ENCODE data around the gene LEMD2. TPM values are rescaled to one million over a fixed set of nuclear protein-coding genes. Genes with fewer than 3 reads are reported as not detected.
A peak's percentile ranks its signal among the peaks of the same experiment; 100 is the strongest.
"Not testable (repeated sequence)": the region's sequence is repeated elsewhere in the genome, so short reads cannot be mapped to it uniquely, and the experiment has no call there.

The LEMD2 gene
- polyA plus RNA-seq, 2 of the 4 experiments (the other 2 are of a cell fraction), result 43.2 to 48.8 TPM

GRCh38 chr6:33836806-33837469 is 48.0 kb upstream of the LEMD2 start:
- H3K9me3 ChIP-seq, result no peaks in the 10 kb centered on the region; the same call in 2 of the 3 replicates
- no peak overlapping the region for H3K4me2 ChIP-seq
- DNase-seq (ENCODE audit: low read depth in 1 of 2, low spot score in 1 of 2) (no peak), ATAC-seq (no peak), FAIRE-seq (no peak)
- ChIA-PET CTCF (interaction anchor here (0.8 to 3.8 kb wide), 3 partner anchors 13 to 191 kb away, joined by 3 to 13 read pairs (median 3); no protein-coding TSS in a partner anchor), POLR2A (no interaction called here)
- peaks cover 44% of the 10 kb centered on the region for H3K4me1 ChIP-seq
- peak overlapping the region in 1 of 2 experiments; percentile 97; a peak in 3 of 6 replicates for H3K27ac ChIP-seq
- H3K4me3 ChIP-seq, result no peak overlapping the region
- no peak for TF ChIP-seq CEBPB (IDR thresholded peaks at IDR 0.05)
- no peak for TF ChIP-seq JUNB (IDR thresholded peaks at IDR 0.05)
- TF ChIP-seq GATA3 (IDR thresholded peaks at IDR 0.05; ENCODE audit: borderline replicate concordance), result no peak
- TF ChIP-seq MAZ (IDR thresholded peaks at IDR 0.05; ENCODE audit: borderline replicate concordance, low read depth, low read length), result no peak
- TF ChIP-seq ESRRA (IDR thresholded peaks at IDR 0.05; ENCODE audit: borderline replicate concordance, low read length), result no peak
- TF ChIP-seq POLR2AphosphoS2 (conservative IDR thresholded peaks at IDR 0.05; ENCODE audit: low read length), result no peak
- TF ChIP-seq ATOH8 (CRISPR knock-in tag; IDR thresholded peaks at IDR 0.05; ENCODE audit: low read depth), result no peak
- TF ChIP-seq NFE2L2 (conservative IDR thresholded peaks at IDR 0.05; ENCODE audit: low read length), result no peak
- TF ChIP-seq TFCP2L1 (CRISPR knock-in tag; IDR thresholded peaks at IDR 0.05), result no peak
- TF ChIP-seq RARB (CRISPR knock-in tag; IDR thresholded peaks at IDR 0.05), result no peak
- TF ChIP-seq USF2 (IDR thresholded peaks at IDR 0.05), result no peak
- no peak for TF ChIP-seq RAD21 (conservative IDR thresholded peaks at IDR 0.05 in 1 of 2, IDR thresholded peaks at IDR 0.05 in 1 of 2)
- WGBS (ENCODE audit: missing lambda C conversion rate), result 86% methylated on average over 3 of the region's 3 CpGs

DNA sequence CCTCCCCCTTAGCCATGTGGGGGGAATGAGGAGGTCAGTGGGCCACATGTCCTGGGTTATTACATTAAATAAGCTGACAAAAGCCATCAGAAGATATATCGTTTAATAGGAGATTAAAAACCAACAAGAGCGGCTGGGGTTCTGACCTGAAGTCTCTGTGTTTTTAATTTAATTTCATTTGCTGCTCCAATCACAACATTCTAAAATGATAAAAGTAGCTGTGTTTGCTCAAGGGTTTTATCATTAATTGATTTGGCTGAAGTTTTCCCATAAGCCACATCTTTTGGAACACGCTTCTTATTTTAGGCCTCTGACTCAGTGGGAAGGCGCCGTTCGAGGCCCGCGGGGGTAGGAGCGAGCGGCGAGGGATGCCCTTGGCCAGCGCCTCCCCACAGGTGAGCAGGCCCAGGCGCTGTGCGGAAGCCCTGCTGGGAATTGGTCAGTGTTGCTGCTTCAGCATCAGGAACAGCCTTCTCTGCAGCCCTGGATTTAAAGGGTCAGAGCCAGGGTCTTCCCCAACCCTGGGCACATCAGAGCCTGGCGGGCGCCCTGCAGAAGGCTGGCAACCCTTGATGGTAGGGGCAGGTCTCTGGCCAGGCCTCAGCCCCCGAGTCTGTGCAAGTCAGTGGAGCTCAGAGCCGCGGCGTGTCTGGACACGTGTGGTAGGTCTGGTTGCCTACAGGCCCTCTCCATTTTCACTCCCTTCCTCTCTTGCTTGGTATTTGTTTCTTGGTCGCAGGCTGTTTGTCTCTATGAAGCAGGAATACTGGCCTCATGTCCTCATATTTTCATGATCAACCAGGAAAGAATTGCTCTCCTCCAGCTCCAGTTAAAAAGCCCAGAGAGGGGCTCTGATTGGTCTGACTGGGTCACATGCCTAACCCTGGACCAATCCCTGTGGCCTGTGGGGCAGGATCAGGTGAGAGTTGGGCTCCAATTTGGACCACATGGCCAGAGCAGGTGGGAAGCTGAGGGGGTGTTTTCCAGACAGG is 45.8 kb upstream of the LEMD2 start:
- POLR2A ChIA-PET, result no interaction called here
- Histone ChIP-seq H3K4me3 (no peak overlapping the region), H3K4me2 (no peak overlapping the region), H3K4me1 (peaks cover 22% of the 10 kb centered on the region), H3K9me3 (no peaks in the 10 kb centered on the region; the same call in 2 of the 3 replicates), H3K27ac (peak overlapping the region in 1 of 2 experiments; percentile 75; a peak in 3 of 6 replicates)
- FAIRE-seq (no peak), DNase-seq (ENCODE audit: low read depth in 1 of 2, low spot score in 1 of 2) (no peak), ATAC-seq (no peak)
- 90% methylated on average over 20 of the region's 22 CpGs for WGBS (ENCODE audit: missing lambda C conversion rate)
- CTCF ChIA-PET, result interaction anchor here (1.4 to 3.8 kb wide), 2 partner anchors 10 to 15 kb away, joined by 5 to 13 read pairs; no protein-coding TSS in a partner anchor
- TF ChIP-seq USF2 (IDR thresholded peaks at IDR 0.05) (peak; percentile 49), HES2 (IDR thresholded peaks at IDR 0.05) (no peak)

GRCh38 chr6:33833599-33833998 is 44.7 kb upstream of the LEMD2 start:
- ChIA-PET CTCF (interaction anchor here (1.4 to 3.8 kb wide), 2 partner anchors 9 to 14 kb away, joined by 5 to 13 read pairs; no protein-coding TSS in a partner anchor), POLR2A (no interaction called here)
- ATAC-seq, result no peak
- FAIRE-seq, result no peak
- no peak for DNase-seq (ENCODE audit: low read depth in 1 of 2, low spot score in 1 of 2)
- WGBS (ENCODE audit: missing lambda C conversion rate), result 79% methylated on average over 6 of the region's 6 CpGs
- peaks cover 11% of the 10 kb centered on the region; the same call in 2 of the 3 replicates for H3K4me1 ChIP-seq
- H3K4me2 ChIP-seq, result no peak overlapping the region
- no peak for TF ChIP-seq POLR2A (IDR thresholded peaks at IDR 0.05; ENCODE audit: low read length)
- no peak for TF ChIP-seq HES2 (IDR thresholded peaks at IDR 0.05)
- peak; percentile 70 for TF ChIP-seq ZFP36 (IDR thresholded peaks at IDR 0.05; ENCODE audit: borderline replicate concordance, partially characterized antibody)
- no peaks in the 10 kb centered on the region; the same call in 2 of the 3 replicates for H3K9me3 ChIP-seq
- no peak overlapping the region for H3K4me3 ChIP-seq
- H3K27ac ChIP-seq, result peak overlapping the region in 1 of 2 experiments; percentile 75; a peak in 3 of 6 replicates

GRCh38 chr6:33832831-33833230 is 43.9 kb upstream of the LEMD2 start:
- H3K27ac ChIP-seq; CTCF ChIA-PET; FAIRE-seq; ATAC-seq; H3K4me1 ChIP-seq; H3K4me2 ChIP-seq; H3K9me3 ChIP-seq; POLR2A ChIA-PET; DNase-seq (ENCODE audit: low read depth in 1 of 2, low spot score in 1 of 2); H3K4me3 ChIP-seq: not testable (repeated sequence)
- no CpG with 5 or more reads among the region's 32 CpGs for WGBS (ENCODE audit: missing lambda C conversion rate)

- DNase-seq (ENCODE audit: low read depth in 1 of 2, low spot score in 1 of 2); CTCF ChIA-PET; POLR2A ChIA-PET; H3K9me3 ChIP-seq; H3K4me3 ChIP-seq; H3K4me2 ChIP-seq; H3K4me1 ChIP-seq; ATAC-seq; FAIRE-seq: not testable (repeated sequence)
- peak overlapping the region in 1 of 2 experiments; percentile 59; a peak in 3 of 6 replicates for H3K27ac ChIP-seq
- 79% methylated on average over 5 of the region's 5 CpGs for WGBS (ENCODE audit: missing lambda C conversion rate)
Measured at GRCh38 chr6:33831725-33832124, 42.8 kb upstream of the LEMD2 start.

Measured in A549 (cell line).